Panc1 (cell line): Measurements from ENCODE around the gene MUL1.

Experiments used
- POLR2AphosphoS5 ChIP-seq: IDR thresholded peaks from 2 replicates; pipeline ENCODE4 v1.6.1; 2012; ENCODE audit warnings: mild to moderate bottlenecking, low read depth, low read length, moderate library complexity
- TCF7L2 ChIP-seq: IDR thresholded peaks from 2 replicates; pipeline ENCODE4 v1.6.1; 2011; ENCODE audit warnings: mild to moderate bottlenecking, low read depth, low read length, inconsistent platforms
- TF ChIP-seq, protein P1 (sequence below): fragments of 450-650 bp; IDR thresholded peaks from 2 replicates; pipeline ENCODE4 v1.5.1; 2017; ENCODE audit warnings: mild to moderate bottlenecking

- TF ChIP-seq, protein P1, sequence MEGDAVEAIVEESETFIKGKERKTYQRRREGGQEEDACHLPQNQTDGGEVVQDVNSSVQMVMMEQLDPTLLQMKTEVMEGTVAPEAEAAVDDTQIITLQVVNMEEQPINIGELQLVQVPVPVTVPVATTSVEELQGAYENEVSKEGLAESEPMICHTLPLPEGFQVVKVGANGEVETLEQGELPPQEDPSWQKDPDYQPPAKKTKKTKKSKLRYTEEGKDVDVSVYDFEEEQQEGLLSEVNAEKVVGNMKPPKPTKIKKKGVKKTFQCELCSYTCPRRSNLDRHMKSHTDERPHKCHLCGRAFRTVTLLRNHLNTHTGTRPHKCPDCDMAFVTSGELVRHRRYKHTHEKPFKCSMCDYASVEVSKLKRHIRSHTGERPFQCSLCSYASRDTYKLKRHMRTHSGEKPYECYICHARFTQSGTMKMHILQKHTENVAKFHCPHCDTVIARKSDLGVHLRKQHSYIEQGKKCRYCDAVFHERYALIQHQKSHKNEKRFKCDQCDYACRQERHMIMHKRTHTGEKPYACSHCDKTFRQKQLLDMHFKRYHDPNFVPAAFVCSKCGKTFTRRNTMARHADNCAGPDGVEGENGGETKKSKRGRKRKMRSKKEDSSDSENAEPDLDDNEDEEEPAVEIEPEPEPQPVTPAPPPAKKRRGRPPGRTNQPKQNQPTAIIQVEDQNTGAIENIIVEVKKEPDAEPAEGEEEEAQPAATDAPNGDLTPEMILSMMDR: no peak
- no peak for TF ChIP-seq TCF7L2
- TF ChIP-seq POLR2AphosphoS5: no peak
These were observed 3.8 kb upstream of the MUL1 start for GRCh38 chr1:20511518-20512428.
